Measurements from ENCODE around the gene PLCXD1. TPM values are rescaled to one million over a fixed set of nuclear protein-coding genes. Genes with fewer than 3 reads are reported as not detected.

PLCXD1 gene
- total and polyA plus RNA-seq, 2 experiments from 2014 or later, result 48.7 to 112 TPM

DNA sequence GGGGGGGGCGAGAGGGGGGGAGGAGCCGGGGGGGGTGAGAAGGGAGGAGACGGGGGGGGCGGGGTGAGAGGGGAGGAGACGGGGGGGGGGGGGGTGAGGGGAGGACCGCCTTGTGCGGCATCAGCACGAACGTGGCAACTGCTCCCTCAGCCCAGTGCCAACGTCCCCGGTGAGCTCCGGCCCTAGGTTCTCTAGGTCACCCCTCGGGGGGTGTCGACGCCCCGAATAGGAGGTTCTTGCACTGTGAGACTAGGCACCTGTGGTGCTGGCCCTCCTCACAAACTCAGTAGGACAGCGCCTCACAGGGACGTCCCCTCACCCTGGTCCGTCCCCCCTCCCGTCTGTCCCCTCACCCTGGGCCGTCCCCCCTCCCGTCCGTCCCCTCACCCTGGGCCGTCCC is 58.9 kb downstream of the PLCXD1 start:
- Mint-ChIP-seq H3K27me3 (ENCODE audit: insufficient read depth, low read depth, poor library complexity) (peaks cover 18% of the 10 kb centered on the region), H3K27ac (no peak overlapping the region), H3K9me3 (peaks cover 39% of the 10 kb centered on the region), H3K4me3 (no peak overlapping the region), H3K4me1 (peaks cover 3% of the 10 kb centered on the region; the same call in 1 of the 3 replicates), H3K36me3 (ENCODE audit: low read depth) (peaks cover 62% of the 10 kb centered on the region)
- H3K4me3 ChIP-seq, result no peak overlapping the region
- no peaks in the 10 kb centered on the region for H3K27me3 ChIP-seq (ENCODE audit: insufficient read depth)
- TF ChIP-seq REST (IDR thresholded peaks at IDR 0.05; ENCODE audit: unreplicated experiment) (no peak), EZH2 (IDR thresholded peaks at IDR 0.05; ENCODE audit: low read depth, unreplicated experiment) (no peak), CREB1 (CRISPR knock-in tag; IDR thresholded peaks at IDR 0.05; ENCODE audit: low read depth) (no peak), STAT1 (IDR thresholded peaks at IDR 0.05; ENCODE audit: unreplicated experiment) (no peak), ZNF331 (CRISPR knock-in tag; IDR thresholded peaks at IDR 0.05; ENCODE audit: low read depth) (no peak), ZNF114 (CRISPR knock-in tag; IDR thresholded peaks at IDR 0.05) (no peak), NANOG (IDR thresholded peaks at IDR 0.05; ENCODE audit: borderline replicate concordance) (no peak), JUNB (IDR thresholded peaks at IDR 0.05; ENCODE audit: unreplicated experiment) (no peak), EZH2phosphoT487 (IDR thresholded peaks at IDR 0.05; ENCODE audit: unreplicated experiment) (no peak), POLR2AphosphoS5 (IDR thresholded peaks at IDR 0.05; ENCODE audit: low read depth) (no peak)
- TF ChIP-seq, protein P1, sequence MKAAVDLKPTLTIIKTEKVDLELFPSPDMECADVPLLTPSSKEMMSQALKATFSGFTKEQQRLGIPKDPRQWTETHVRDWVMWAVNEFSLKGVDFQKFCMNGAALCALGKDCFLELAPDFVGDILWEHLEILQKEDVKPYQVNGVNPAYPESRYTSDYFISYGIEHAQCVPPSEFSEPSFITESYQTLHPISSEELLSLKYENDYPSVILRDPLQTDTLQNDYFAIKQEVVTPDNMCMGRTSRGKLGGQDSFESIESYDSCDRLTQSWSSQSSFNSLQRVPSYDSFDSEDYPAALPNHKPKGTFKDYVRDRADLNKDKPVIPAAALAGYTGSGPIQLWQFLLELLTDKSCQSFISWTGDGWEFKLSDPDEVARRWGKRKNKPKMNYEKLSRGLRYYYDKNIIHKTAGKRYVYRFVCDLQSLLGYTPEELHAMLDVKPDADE (IDR thresholded peaks at IDR 0.05), result no peak
- TF ChIP-seq, protein P2, sequence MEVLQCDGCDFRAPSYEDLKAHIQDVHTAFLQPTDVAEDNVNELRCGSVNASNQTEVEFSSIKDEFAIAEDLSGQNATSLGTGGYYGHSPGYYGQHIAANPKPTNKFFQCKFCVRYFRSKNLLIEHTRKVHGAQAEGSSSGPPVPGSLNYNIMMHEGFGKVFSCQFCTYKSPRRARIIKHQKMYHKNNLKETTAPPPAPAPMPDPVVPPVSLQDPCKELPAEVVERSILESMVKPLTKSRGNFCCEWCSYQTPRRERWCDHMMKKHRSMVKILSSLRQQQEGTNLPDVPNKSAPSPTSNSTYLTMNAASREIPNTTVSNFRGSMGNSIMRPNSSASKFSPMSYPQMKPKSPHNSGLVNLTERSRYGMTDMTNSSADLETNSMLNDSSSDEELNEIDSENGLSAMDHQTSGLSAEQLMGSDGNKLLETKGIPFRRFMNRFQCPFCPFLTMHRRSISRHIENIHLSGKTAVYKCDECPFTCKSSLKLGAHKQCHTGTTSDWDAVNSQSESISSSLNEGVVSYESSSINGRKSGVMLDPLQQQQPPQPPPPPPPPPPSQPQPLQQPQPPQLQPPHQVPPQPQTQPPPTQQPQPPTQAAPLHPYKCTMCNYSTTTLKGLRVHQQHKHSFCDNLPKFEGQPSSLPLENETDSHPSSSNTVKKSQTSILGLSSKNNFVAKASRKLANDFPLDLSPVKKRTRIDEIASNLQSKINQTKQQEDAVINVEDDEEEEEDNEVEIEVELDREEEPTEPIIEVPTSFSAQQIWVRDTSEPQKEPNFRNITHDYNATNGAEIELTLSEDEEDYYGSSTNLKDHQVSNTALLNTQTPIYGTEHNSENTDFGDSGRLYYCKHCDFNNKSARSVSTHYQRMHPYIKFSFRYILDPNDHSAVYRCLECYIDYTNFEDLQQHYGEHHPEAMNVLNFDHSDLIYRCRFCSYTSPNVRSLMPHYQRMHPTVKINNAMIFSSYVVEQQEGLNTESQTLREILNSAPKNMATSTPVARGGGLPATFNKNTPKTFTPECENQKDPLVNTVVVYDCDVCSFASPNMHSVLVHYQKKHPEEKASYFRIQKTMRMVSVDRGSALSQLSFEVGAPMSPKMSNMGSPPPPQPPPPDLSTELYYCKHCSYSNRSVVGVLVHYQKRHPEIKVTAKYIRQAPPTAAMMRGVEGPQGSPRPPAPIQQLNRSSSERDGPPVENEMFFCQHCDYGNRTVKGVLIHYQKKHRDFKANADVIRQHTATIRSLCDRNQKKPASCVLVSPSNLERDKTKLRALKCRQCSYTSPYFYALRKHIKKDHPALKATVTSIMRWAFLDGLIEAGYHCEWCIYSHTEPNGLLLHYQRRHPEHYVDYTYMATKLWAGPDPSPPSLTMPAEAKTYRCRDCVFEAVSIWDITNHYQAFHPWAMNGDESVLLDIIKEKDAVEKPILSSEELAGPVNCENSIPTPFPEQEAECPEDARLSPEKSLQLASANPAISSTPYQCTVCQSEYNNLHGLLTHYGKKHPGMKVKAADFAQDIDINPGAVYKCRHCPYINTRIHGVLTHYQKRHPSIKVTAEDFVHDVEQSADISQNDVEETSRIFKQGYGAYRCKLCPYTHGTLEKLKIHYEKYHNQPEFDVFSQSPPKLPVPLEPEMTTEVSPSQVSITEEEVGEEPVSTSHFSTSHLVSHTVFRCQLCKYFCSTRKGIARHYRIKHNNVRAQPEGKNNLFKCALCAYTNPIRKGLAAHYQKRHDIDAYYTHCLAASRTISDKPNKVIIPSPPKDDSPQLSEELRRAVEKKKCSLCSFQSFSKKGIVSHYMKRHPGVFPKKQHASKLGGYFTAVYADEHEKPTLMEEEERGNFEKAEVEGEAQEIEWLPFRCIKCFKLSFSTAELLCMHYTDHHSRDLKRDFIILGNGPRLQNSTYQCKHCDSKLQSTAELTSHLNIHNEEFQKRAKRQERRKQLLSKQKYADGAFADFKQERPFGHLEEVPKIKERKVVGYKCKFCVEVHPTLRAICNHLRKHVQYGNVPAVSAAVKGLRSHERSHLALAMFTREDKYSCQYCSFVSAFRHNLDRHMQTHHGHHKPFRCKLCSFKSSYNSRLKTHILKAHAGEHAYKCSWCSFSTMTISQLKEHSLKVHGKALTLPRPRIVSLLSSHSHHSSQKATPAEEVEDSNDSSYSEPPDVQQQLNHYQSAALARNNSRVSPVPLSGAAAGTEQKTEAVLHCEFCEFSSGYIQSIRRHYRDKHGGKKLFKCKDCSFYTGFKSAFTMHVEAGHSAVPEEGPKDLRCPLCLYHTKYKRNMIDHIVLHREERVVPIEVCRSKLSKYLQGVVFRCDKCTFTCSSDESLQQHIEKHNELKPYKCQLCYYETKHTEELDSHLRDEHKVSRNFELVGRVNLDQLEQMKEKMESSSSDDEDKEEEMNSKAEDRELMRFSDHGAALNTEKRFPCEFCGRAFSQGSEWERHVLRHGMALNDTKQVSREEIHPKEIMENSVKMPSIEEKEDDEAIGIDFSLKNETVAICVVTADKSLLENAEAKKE (CRISPR knock-in tag; IDR thresholded peaks at IDR 0.05), result no peak
- TF ChIP-seq, protein P3, sequence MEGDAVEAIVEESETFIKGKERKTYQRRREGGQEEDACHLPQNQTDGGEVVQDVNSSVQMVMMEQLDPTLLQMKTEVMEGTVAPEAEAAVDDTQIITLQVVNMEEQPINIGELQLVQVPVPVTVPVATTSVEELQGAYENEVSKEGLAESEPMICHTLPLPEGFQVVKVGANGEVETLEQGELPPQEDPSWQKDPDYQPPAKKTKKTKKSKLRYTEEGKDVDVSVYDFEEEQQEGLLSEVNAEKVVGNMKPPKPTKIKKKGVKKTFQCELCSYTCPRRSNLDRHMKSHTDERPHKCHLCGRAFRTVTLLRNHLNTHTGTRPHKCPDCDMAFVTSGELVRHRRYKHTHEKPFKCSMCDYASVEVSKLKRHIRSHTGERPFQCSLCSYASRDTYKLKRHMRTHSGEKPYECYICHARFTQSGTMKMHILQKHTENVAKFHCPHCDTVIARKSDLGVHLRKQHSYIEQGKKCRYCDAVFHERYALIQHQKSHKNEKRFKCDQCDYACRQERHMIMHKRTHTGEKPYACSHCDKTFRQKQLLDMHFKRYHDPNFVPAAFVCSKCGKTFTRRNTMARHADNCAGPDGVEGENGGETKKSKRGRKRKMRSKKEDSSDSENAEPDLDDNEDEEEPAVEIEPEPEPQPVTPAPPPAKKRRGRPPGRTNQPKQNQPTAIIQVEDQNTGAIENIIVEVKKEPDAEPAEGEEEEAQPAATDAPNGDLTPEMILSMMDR (conservative IDR thresholded peaks at IDR 0.05; ENCODE audit: low read depth in 2 of 2), result no peak
- no peaks in the 10 kb centered on the region for H3F3A ChIP-seq (replicated peaks; ENCODE audit: low read depth)
- H3K27ac ChIP-seq (ENCODE audit: low read depth), result no peak overlapping the region
- no peak overlapping the region for H2AFZ ChIP-seq
- no peaks in the 10 kb centered on the region for H3K36me3 ChIP-seq (ENCODE audit: insufficient read depth)
- H3K4me2 ChIP-seq, result no peak overlapping the region
- DNase-seq (ENCODE audit: low spot score), result no peak
- ATAC-seq, result no peak
- H3K9me2 ChIP-seq (ENCODE audit: insufficient read depth), result no peaks in the 10 kb centered on the region
- H3K4me1 ChIP-seq (ENCODE audit: insufficient read depth), result no peaks in the 10 kb centered on the region
- 0 out of 2 replicates have a peak, but pooled peaks cover 2% of the 10 kb centered on the region for H3K79me2 ChIP-seq (replicated peaks; ENCODE audit: insufficient read depth)
- no peaks in the 10 kb centered on the region for H4K20me1 ChIP-seq (replicated peaks; ENCODE audit: insufficient read depth)
